Measurements from ENCODE around the gene USP32.
"Not testable (repeated sequence)": the region's sequence is repeated elsewhere in the genome, so short reads cannot be mapped to it uniquely, and the experiment has no call there.

The USP32 gene

GRCh38 chr17:60403523-60403810, 11.5 kb upstream of the USP32 start:
- DNase-seq (ENCODE audit: low read depth): no peak

- DNase-seq (ENCODE audit: low read depth): no peak
These were observed 9.9 kb upstream of the USP32 start for GRCh38 chr17:60401819-60402218.

GRCh38 chr17:60398227-60398959, 6.5 kb upstream of the USP32 start:
- no peak for DNase-seq (ENCODE audit: low read depth)

GRCh38 chr17:60396412-60396811, 4.5 kb upstream of the USP32 start:
- DNase-seq (ENCODE audit: low read depth): no peak

- DNase-seq (ENCODE audit: low read depth): no peak
These were observed 3.7 kb upstream of the USP32 start for GRCh38 chr17:60395508-60396065.

GRCh38 chr17:60393840-60394723, 2.1 kb upstream of the USP32 start:
- DNase-seq (ENCODE audit: low read depth): no peak

GRCh38 chr17:60392845-60393702, 1.1 kb upstream of the USP32 start:
- DNase-seq (ENCODE audit: low read depth): peak; percentile 60

- no peak for DNase-seq (ENCODE audit: low read depth)
These were observed 377 bp downstream of the USP32 start for GRCh38 chr17:60391471-60392041.

- peak; percentile 60 for DNase-seq (ENCODE audit: low read depth)
These were observed 935 bp downstream of the USP32 start for GRCh38 chr17:60390925-60391470.

- peak; percentile 87 for DNase-seq (ENCODE audit: low read depth)
These were observed 1.7 kb downstream of the USP32 start for GRCh38 chr17:60390186-60390585.

- DNase-seq (ENCODE audit: low read depth): no peak
These were observed 3.2 kb downstream of the USP32 start for GRCh38 chr17:60388742-60389141.

GRCh38 chr17:60387666-60388065, 4.3 kb downstream of the USP32 start:
- DNase-seq (ENCODE audit: low read depth): no peak

- peak; percentile 43 for DNase-seq (ENCODE audit: low read depth)
These were observed 5.5 kb downstream of the USP32 start for GRCh38 chr17:60386147-60387058.

GRCh38 chr17:60384921-60385320, 7.0 kb downstream of the USP32 start:
- DNase-seq (ENCODE audit: low read depth): not testable (repeated sequence)

- no peak for DNase-seq (ENCODE audit: low read depth)
These were observed 8.6 kb downstream of the USP32 start for GRCh38 chr17:60383379-60383778.

GRCh38 chr17:60381958-60382357, 10.0 kb downstream of the USP32 start:
- no peak for DNase-seq (ENCODE audit: low read depth)

GRCh38 chr17:60379461-60379860, 12.5 kb downstream of the USP32 start:
- not testable (repeated sequence) for DNase-seq (ENCODE audit: low read depth)

- DNase-seq (ENCODE audit: low read depth): not testable (repeated sequence)
These were observed 13.7 kb downstream of the USP32 start for GRCh38 chr17:60378187-60378586.

GRCh38 chr17:60372790-60373483, 19.0 kb downstream of the USP32 start:
- DNase-seq (ENCODE audit: low read depth): peak; percentile 84
